ENCODE data around the gene C9orf50. TPM values are rescaled to one million over a fixed set of nuclear protein-coding genes. Genes with fewer than 3 reads are reported as not detected.

C9orf50 gene
- total RNA-seq, 2 donors from 2014 or later = not detected

DNA sequence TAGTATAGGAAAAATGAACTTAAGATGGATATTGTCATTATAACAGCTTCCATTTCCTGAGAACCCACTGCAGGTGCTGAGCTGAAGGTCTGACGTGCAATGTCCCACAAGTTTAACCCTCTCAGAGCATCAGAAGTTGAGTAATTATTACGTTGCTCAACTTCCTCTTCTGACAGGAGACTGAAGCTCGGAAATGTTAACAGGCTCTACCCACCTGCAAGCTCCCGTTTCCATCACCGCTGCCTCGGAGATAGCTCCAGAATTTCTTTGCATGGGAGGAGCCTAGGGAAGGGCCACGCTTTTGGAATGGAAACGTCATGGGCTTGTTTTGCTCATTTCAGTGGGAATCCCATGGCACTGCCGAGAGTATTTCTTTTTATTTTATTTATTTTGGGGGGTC, 4.0 kb upstream of the C9orf50 start:
- Histone ChIP-seq H3K27me3 (peaks cover 0 to 7% of the 10 kb centered on the region in 2 donors), H3K27ac (peak overlapping the region in 1 of 4 donors; percentile 92), H3K4me1 (peaks cover 53% of the 10 kb centered on the region), H3K36me3 (replicated peaks in 1 of 2; ENCODE audit: insufficient read depth in 1 of 2, low read depth in 2 of 2) (no peaks in the 10 kb centered on the region), H3K4me3 (no peak overlapping the region), H3K9me3 (no peaks in the 10 kb centered on the region)
- intact Hi-C loops (cut with DNase I) = no loop called here
- TF ChIP-seq POLR2A (IDR thresholded peaks at IDR 0.05) = no peak
- TF ChIP-seq, protein P1, sequence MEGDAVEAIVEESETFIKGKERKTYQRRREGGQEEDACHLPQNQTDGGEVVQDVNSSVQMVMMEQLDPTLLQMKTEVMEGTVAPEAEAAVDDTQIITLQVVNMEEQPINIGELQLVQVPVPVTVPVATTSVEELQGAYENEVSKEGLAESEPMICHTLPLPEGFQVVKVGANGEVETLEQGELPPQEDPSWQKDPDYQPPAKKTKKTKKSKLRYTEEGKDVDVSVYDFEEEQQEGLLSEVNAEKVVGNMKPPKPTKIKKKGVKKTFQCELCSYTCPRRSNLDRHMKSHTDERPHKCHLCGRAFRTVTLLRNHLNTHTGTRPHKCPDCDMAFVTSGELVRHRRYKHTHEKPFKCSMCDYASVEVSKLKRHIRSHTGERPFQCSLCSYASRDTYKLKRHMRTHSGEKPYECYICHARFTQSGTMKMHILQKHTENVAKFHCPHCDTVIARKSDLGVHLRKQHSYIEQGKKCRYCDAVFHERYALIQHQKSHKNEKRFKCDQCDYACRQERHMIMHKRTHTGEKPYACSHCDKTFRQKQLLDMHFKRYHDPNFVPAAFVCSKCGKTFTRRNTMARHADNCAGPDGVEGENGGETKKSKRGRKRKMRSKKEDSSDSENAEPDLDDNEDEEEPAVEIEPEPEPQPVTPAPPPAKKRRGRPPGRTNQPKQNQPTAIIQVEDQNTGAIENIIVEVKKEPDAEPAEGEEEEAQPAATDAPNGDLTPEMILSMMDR (IDR thresholded peaks at IDR 0.05) = no peak
- DNase-seq (no peak), ATAC-seq (no peak)
- 11 to 27% methylated on average over 9 of the region's 9 CpGs for WGBS, 2 donors

DNA sequence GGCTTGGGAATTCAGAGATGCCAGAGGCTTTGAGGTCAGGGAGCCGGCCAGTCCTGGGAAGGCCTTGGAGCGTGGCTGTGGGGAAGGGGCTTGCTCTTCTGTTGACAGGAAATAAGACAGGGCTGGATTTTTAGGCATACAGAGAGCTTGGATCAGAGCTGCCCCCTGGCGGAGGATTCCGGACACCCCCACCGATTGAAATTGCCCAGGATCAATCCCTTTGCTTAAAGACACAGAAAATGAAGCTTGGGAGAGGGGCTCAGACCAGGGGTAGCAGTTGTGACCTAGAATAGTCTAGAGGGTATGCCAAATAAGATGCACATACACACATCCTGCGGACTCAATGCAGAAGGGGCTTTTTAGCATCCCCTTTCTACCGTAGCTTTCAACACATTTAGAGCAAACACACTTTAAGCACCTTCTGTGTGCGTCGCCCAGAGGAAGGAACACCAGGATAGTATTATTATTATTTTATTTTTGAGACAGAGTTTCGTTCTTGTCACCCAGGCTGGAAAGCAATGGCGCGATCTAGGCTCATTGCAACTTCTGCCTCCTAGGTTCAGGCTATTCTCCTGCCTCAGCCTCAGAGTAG, 3.4 kb upstream of the C9orf50 start:
- H3K4me1 ChIP-seq = peaks cover 50% of the 10 kb centered on the region
- H3K9me3 ChIP-seq = no peaks in the 10 kb centered on the region
- WGBS, 2 donors = 19 to 32% methylated on average over 12 of the region's 12 CpGs
- H3K4me3 ChIP-seq = no peak overlapping the region
- H3K27ac ChIP-seq = peak overlapping the region in 1 of 4 donors; percentile 92
- intact Hi-C loops (cut with DNase I) = no loop called here
- H3K36me3 ChIP-seq (replicated peaks in 1 of 2; ENCODE audit: insufficient read depth in 1 of 2, low read depth in 2 of 2) = no peaks in the 10 kb centered on the region
- DNase-seq = peak; percentile 55 to 74 (median 62)
- ATAC-seq = no peak
- no peak for TF ChIP-seq POLR2A (IDR thresholded peaks at IDR 0.05)
- TF ChIP-seq, protein P1 (IDR thresholded peaks at IDR 0.05) = peak; percentile 38 to 74 (median 65)
- H3K27me3 ChIP-seq = peaks cover 0 to 10% of the 10 kb centered on the region in 2 donors

GRCh38 chr9:129623331-129623730, 2.4 kb upstream of the C9orf50 start:
- Histone ChIP-seq H3K9me3 (no peaks in the 10 kb centered on the region), H3K27me3 (peaks cover 0 to 10% of the 10 kb centered on the region in 2 donors), H3K36me3 (replicated peaks in 1 of 2; ENCODE audit: insufficient read depth in 1 of 2, low read depth in 2 of 2) (no peaks in the 10 kb centered on the region), H3K27ac (no peak overlapping the region), H3K4me1 (peaks cover 40% of the 10 kb centered on the region), H3K4me3 (no peak overlapping the region)
- ATAC-seq (no peak), DNase-seq (no peak)
- WGBS, 2 donors = 56 to 81% methylated on average over 6 of the region's 6 CpGs
- intact Hi-C loops (cut with DNase I) = no loop called here
- TF ChIP-seq, protein P1 (IDR thresholded peaks at IDR 0.05) = no peak
- TF ChIP-seq POLR2A (IDR thresholded peaks at IDR 0.05) = no peak

GRCh38 chr9:129619787-129620668, 873 bp downstream of the C9orf50 start:
- ATAC-seq (peak; percentile 41), DNase-seq (peak in 1 of 4 donors; percentile 41)
- Histone ChIP-seq H3K4me3 (peak overlapping the region in 1 of 2 donors; percentile 33), H3K27me3 (peaks cover 0 to 10% of the 10 kb centered on the region in 2 donors), H3K36me3 (replicated peaks in 1 of 2; ENCODE audit: insufficient read depth in 1 of 2, low read depth in 2 of 2) (no peaks in the 10 kb centered on the region), H3K4me1 (peaks cover 16% of the 10 kb centered on the region), H3K27ac (no peak overlapping the region), H3K9me3 (no peaks in the 10 kb centered on the region)
- TF ChIP-seq, protein P1 (IDR thresholded peaks at IDR 0.05) = peak in 1 of 7 experiments; percentile 14
- TF ChIP-seq POLR2A (IDR thresholded peaks at IDR 0.05) = no peak
- intact Hi-C loops (cut with DNase I) = no loop called here
- 1 to 10% methylated on average over 2 to 28 of the region's 82 CpGs for WGBS, 2 donors
